K562 (cell line): ENCODE measurements around the gene CLCA1. TPM values are rescaled to one million over a fixed set of nuclear protein-coding genes. Genes with fewer than 3 reads are reported as not detected.

Source experiments
- C11orf30 ChIP-seq: fragments of 450-650 bp; IDR thresholded peaks from 2 replicates; pipeline ENCODE4 v1.6.1; 2016; ENCODE audit warnings: low read depth, mild to moderate bottlenecking
- CBX8 ChIP-seq: fragments of 200-600 bp; sonication (generic); IDR thresholded peaks from 2 replicates; pipeline ENCODE4 v1.6.1; 2012; ENCODE audit warnings: borderline replicate concordance, mixed run types, low read depth, mild to moderate bottlenecking, moderate library complexity, mixed read lengths, low read length, control low read depth, inconsistent platforms; ENCODE audit not compliant: poor library complexity, severe bottlenecking; ENCODE audit errors: extremely low read depth
- ELF1 ChIP-seq: fragments of 200-800 bp; sonication (Bioruptor generic); IDR thresholded peaks from 2 replicates; pipeline ENCODE4 v1.6.1; 2016; ENCODE audit warnings: missing genetic modification characterization, missing compliant biosample characterization
- FOXA1 ChIP-seq: fragments of 450-650 bp; IDR thresholded peaks from 2 replicates; pipeline ENCODE4 v1.6.1; 2016; ENCODE audit warnings: mild to moderate bottlenecking, borderline replicate concordance
- GABPB1 ChIP-seq: sonication (generic); formaldehyde crosslinking; IDR thresholded peaks from 2 replicates; pipeline ENCODE4 v1.8.0; 2022; ENCODE audit warnings: mild to moderate bottlenecking, missing genetic modification reagents
- HDAC6 ChIP-seq: IDR thresholded peaks from 2 replicates; pipeline ENCODE4 v1.6.1; 2012; ENCODE audit warnings: low read depth, mild to moderate bottlenecking, control low read depth, inconsistent platforms, low read length, moderate library complexity
- HMGN3 ChIP-seq: IDR thresholded peaks from 2 replicates; pipeline ENCODE4 v1.6.1; 2011; ENCODE audit warnings: borderline replicate concordance, low read depth, mild to moderate bottlenecking, mixed read lengths, low read length; ENCODE audit not compliant: insufficient read length; ENCODE audit errors: extremely low read depth
- HNRNPL ChIP-seq: fragments of 200-400 bp; formaldehyde crosslinking; IDR thresholded peaks from 2 replicates; pipeline ENCODE4 v1.6.1; 2017; ENCODE audit warnings: low read depth, mild to moderate bottlenecking, low read length
- LARP7 ChIP-seq: fragments of 450-650 bp; IDR thresholded peaks from 2 replicates; pipeline ENCODE4 v1.6.1; 2016
- MXI1 ChIP-seq: IDR thresholded peaks from 2 replicates; pipeline ENCODE4 v1.6.1; 2011; ENCODE audit warnings: low read depth, mild to moderate bottlenecking, improper control_type of control experiment, low read length
- MYBL2 ChIP-seq, 2 experiments: fragments of 450-650 bp in 1 of 2; sonication (generic) in 1 of 2; formaldehyde crosslinking in 1 of 2; IDR thresholded peaks; 2 replicates each; pipeline versions ENCODE4 v1.6.1 to v1.8.1; 2017 to 2022; ENCODE audit warnings: borderline replicate concordance in 1 of 2, inconsistent platforms in 1 of 2, low read depth in 1 of 2, mild to moderate bottlenecking in 1 of 2, missing genetic modification reagents in 1 of 2, moderate library complexity in 1 of 2
- MYNN ChIP-seq, 2 experiments: sonication (generic); formaldehyde crosslinking in 1 of 2; IDR thresholded peaks; 2 replicates each; pipeline versions ENCODE4 v1.5.0 to v1.6.1; 2016 to 2020; ENCODE audit warnings: antibody characterized with exemption in 1 of 2, missing genetic modification reagents in 1 of 2
- NFE2L1 ChIP-seq: fragments of 450-650 bp; IDR thresholded peaks from 2 replicates; pipeline ENCODE4 v1.6.1; 2016; ENCODE audit warnings: missing genetic modification characterization, low read depth, mild to moderate bottlenecking, missing compliant biosample characterization, moderate library complexity, borderline replicate concordance
- SMARCB1 ChIP-seq: IDR thresholded peaks from 2 replicates; pipeline ENCODE4 v1.6.1; 2011; ENCODE audit warnings: improper control_type of control experiment, low read depth; ENCODE audit not compliant: insufficient read length
- SNRNP70 ChIP-seq: fragments of 200-400 bp; formaldehyde crosslinking; optimal IDR thresholded peaks from 2 replicates; pipeline ENCODE3; 2017; ENCODE audit warnings: low read depth, low read length
- TEAD1 ChIP-seq, 2 experiments: fragments of 450-650 bp in 1 of 2; sonication (generic) in 1 of 2; formaldehyde crosslinking; IDR thresholded peaks; 2 replicates each; pipeline versions ENCODE4 v1.4.0 to v1.8.0; 2020 to 2022; ENCODE audit warnings: mild to moderate bottlenecking in 2 of 2, missing genetic modification reagents in 1 of 2
- TEAD2 ChIP-seq: fragments of 450-650 bp; IDR thresholded peaks from 2 replicates; pipeline ENCODE4 v1.6.1; 2016; ENCODE audit warnings: missing genetic modification characterization, control low read depth, missing compliant biosample characterization
- ZNF436 ChIP-seq: fragments of 250-450, 450-650 bp; sonication (Bioruptor Pico); formaldehyde crosslinking; IDR thresholded peaks from 2 replicates; pipeline ENCODE4 v1.7.0; 2020; ENCODE audit warnings: mild to moderate bottlenecking
- polyA plus RNA-seq, 8 experiments: library from polyadenylated mRNA; depleted of rRNA in 4 of 8; stranded (reverse) in 5 of 8; unstranded in 3 of 8; fragments of >200 nt; fragmentation: Nextera tagmentation in 2 of 8; fragmentation: Illumina TruSeq in 1 of 8; extraction: Ambion mirVana in 2 of 8; extraction: Trizol in 1 of 8; gene quantifications; 2 replicates each; pipeline versions ENCODE4 v1.2.1 to v1.2.3, GENCODE V29; 2011 to 2014; ENCODE audit warnings: inconsistent platforms in 1 of 8, missing spikeins in 1 of 8
- total RNA-seq, 7 experiments: library from RNA; depleted of rRNA in 6 of 7; stranded (reverse); fragments of >200 nt in 6 of 7; fragmentation: Illumina TruSeq in 2 of 7; extraction: Trizol in 2 of 7; gene quantifications; 2 replicates each; pipeline versions ENCODE4 v1.2.1 to v1.2.3, GENCODE V29; 2011 to 2021; ENCODE audit warnings: low replicate concordance in 1 of 7
- TF ChIP-seq, protein P1 (sequence below): fragments of 250-450 bp; sonication (Bioruptor Pico); IDR thresholded peaks from 2 replicates; pipeline ENCODE4 v1.8.0; 2022; ENCODE audit warnings: inconsistent platforms
- TF ChIP-seq, protein P2 (sequence below), 2 experiments: fragments of 450-650 bp; conservative IDR thresholded peaks; 2 replicates each; pipeline ENCODE4 v1.6.1; 2017; ENCODE audit warnings: mild to moderate bottlenecking in 2 of 2, moderate library complexity in 2 of 2
- TF ChIP-seq, protein P3 (sequence below): sonication (generic); formaldehyde crosslinking; IDR thresholded peaks from 2 replicates; pipeline ENCODE4 v1.9.0; 2022; ENCODE audit warnings: mild to moderate bottlenecking, missing genetic modification reagents
- TF ChIP-seq, protein P4 (sequence below), 2 experiments: fragments of 250-450 bp in 1 of 2; fragments of 450-650 bp in 1 of 2; sonication (Bioruptor Pico) in 1 of 2; IDR thresholded peaks; 2 replicates each; pipeline versions ENCODE4 v1.6.1 to v1.8.0; 2016 to 2021; ENCODE audit warnings: mild to moderate bottlenecking in 2 of 2, moderate library complexity in 2 of 2, missing compliant biosample characterization in 1 of 2, missing genetic modification characterization in 1 of 2
- TF ChIP-seq, protein P5 (sequence below): fragments of 250-450 bp; sonication (Bioruptor Pico); IDR thresholded peaks from 2 replicates; pipeline ENCODE4 v1.9.0; 2021; ENCODE audit warnings: mild to moderate bottlenecking

The CLCA1 gene
- total and polyA plus RNA-seq, 9 of the 15 experiments (the other 6 are each of a cell fraction or from before 2014, with no cell fraction given): 0.03 to 0.08 (median 0.04) TPM; not detected in 6

DNA sequence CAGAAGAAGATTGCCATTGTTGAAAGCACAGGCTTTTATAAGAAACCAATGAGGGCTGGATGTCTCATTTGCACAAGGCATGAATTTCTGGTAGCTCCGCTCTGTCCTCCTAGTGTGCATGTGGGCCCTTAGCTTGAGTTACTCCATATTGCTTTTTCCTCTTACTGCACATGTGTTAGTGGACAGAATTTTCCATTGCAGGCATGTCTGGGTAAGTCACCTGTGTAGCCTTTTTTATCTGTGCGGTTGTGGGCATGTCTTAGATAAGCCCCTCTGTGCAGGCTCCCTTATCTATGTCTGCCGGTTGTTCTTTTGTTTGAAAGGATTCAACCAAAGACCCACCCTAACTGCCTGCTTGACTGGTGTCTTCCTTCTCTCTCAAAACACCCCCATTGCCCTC is 7.2 kb upstream of the CLCA1 start (continued):
- TF ChIP-seq HDAC6 (no peak), NFE2L1 (peak; percentile 63; the same call in 1 of the 2 replicates), C11orf30 (no peak), LARP7 (no peak), ZNF436 (peak; percentile 73; the same call in 1 of the 2 replicates), HMGN3 (no peak), SMARCB1 (no peak), SNRNP70 (no peak), CBX8 (no peak), MYBL2 (IDR thresholded peaks at IDR 0.05; ENCODE audit: low read depth) (peak; percentile 59), MYBL2 (CRISPR knock-in tag; IDR thresholded peaks at IDR 0.05; ENCODE audit: borderline replicate concordance) (no peak), ELF1 (tag) (no peak; the same call in 1 of the 2 replicates), HNRNPL (no peak), FOXA1 (no peak), MYNN (IDR thresholded peaks at IDR 0.05) (peak; percentile 35; the same call in 1 of the 2 replicates), MYNN (CRISPR knock-in tag; IDR thresholded peaks at IDR 0.05) (no peak), TEAD2 (tag) (peak; percentile 93), TEAD1 (CRISPR knock-in tag; IDR thresholded peaks at IDR 0.05) (peak in 1 of 2 experiments; percentile 99; a peak in 2 of 4 replicates), GABPB1 (CRISPR knock-in tag) (no peak), MXI1 (no peak)
- TF ChIP-seq, protein P1, sequence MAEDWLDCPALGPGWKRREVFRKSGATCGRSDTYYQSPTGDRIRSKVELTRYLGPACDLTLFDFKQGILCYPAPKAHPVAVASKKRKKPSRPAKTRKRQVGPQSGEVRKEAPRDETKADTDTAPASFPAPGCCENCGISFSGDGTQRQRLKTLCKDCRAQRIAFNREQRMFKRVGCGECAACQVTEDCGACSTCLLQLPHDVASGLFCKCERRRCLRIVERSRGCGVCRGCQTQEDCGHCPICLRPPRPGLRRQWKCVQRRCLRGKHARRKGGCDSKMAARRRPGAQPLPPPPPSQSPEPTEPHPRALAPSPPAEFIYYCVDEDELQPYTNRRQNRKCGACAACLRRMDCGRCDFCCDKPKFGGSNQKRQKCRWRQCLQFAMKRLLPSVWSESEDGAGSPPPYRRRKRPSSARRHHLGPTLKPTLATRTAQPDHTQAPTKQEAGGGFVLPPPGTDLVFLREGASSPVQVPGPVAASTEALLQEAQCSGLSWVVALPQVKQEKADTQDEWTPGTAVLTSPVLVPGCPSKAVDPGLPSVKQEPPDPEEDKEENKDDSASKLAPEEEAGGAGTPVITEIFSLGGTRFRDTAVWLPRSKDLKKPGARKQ (CRISPR knock-in tag): peak; percentile 91
- TF ChIP-seq, protein P2, sequence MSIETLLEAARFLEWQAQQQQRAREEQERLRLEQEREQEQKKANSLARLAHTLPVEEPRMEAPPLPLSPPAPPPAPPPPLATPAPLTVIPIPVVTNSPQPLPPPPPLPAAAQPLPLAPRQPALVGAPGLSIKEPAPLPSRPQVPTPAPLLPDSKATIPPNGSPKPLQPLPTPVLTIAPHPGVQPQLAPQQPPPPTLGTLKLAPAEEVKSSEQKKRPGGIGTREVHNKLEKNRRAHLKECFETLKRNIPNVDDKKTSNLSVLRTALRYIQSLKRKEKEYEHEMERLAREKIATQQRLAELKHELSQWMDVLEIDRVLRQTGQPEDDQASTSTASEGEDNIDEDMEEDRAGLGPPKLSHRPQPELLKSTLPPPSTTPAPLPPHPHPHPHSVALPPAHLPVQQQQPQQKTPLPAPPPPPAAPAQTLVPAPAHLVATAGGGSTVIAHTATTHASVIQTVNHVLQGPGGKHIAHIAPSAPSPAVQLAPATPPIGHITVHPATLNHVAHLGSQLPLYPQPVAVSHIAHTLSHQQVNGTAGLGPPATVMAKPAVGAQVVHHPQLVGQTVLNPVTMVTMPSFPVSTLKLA (conservative IDR thresholded peaks at IDR 0.05): peak in 1 of 2 experiments; percentile 47; a peak in 3 of 4 replicates
- TF ChIP-seq, protein P3, sequence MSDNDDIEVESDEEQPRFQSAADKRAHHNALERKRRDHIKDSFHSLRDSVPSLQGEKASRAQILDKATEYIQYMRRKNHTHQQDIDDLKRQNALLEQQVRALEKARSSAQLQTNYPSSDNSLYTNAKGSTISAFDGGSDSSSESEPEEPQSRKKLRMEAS (CRISPR knock-in tag): peak; percentile 56; the same call in 1 of the 2 replicates
- TF ChIP-seq, protein P4, sequence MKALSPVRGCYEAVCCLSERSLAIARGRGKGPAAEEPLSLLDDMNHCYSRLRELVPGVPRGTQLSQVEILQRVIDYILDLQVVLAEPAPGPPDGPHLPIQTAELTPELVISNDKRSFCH (CRISPR knock-in tag; IDR thresholded peaks at IDR 0.05): peak; percentile 91
- TF ChIP-seq, protein P4 (tag; IDR thresholded peaks at IDR 0.05): peak; percentile 99
- TF ChIP-seq, protein P5, sequence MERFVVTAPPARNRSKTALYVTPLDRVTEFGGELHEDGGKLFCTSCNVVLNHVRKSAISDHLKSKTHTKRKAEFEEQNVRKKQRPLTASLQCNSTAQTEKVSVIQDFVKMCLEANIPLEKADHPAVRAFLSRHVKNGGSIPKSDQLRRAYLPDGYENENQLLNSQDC: no peak; the same call in 1 of the 2 replicates
